HG03575 (cell line): ENCODE measurements around the gene PRRT1B.

Experiments
- ATAC-seq: cut with Tn5 transposase; IDR thresholded peaks from one replicate; pipeline ENCODE4 v1.9.1; 2021; ENCODE audit not compliant: unreplicated experiment, insufficient number of reproducible peaks, low FRiP score; ENCODE audit errors: extremely low read depth

Gene PRRT1B

GRCh38 chr9:131521203-131521602 lies 24.1 kb upstream of the PRRT1B start:
- ATAC-seq, result no peak

GRCh38 chr9:131521822-131522221 lies 23.5 kb upstream of the PRRT1B start:
- no peak for ATAC-seq

GRCh38 chr9:131522257-131523085 lies 22.9 kb upstream of the PRRT1B start:
- no peak for ATAC-seq

- no peak for ATAC-seq
Measured at GRCh38 chr9:131523086-131523388, 22.3 kb upstream of the PRRT1B start.

- no peak for ATAC-seq
Measured at GRCh38 chr9:131523451-131524435, 21.6 kb upstream of the PRRT1B start.

- ATAC-seq, result no peak
Measured at GRCh38 chr9:131524665-131525315, 20.5 kb upstream of the PRRT1B start.

GRCh38 chr9:131525643-131526565 lies 19.4 kb upstream of the PRRT1B start:
- no peak for ATAC-seq

GRCh38 chr9:131528186-131528585 lies 17.1 kb upstream of the PRRT1B start:
- no peak for ATAC-seq

- ATAC-seq, result no peak
Measured at GRCh38 chr9:131528886-131529505, 16.3 kb upstream of the PRRT1B start.

GRCh38 chr9:131529597-131530545 lies 15.5 kb upstream of the PRRT1B start:
- ATAC-seq, result no peak

GRCh38 chr9:131530546-131530919 lies 14.8 kb upstream of the PRRT1B start:
- ATAC-seq, result no peak

- ATAC-seq, result no peak
Measured at GRCh38 chr9:131530920-131531832, 14.1 kb upstream of the PRRT1B start, which contains the start of gene UCK1. UCK1 (minus strand) TSS chr9:131531263; CDS start chr9:131531174, 89 bp downstream.

GRCh38 chr9:131534721-131535237 lies 10.5 kb upstream of the PRRT1B start:
- no peak for ATAC-seq

- no peak for ATAC-seq
Measured at GRCh38 chr9:131537946-131538345, 7.4 kb upstream of the PRRT1B start.

GRCh38 chr9:131539223-131539923 lies 6.0 kb upstream of the PRRT1B start:
- ATAC-seq, result no peak
